SK-N-SH treated with all-trans-retinoic acid at 6 μM for 48 hours (cell line): Measurements from ENCODE around the gene BDNF.

ENCODE experiments used
- ATAC-seq: fragments of 200-7000 bp; cut with Tn5 transposase; 3 replicates; pipeline ENCODE4 v1.9.1; 2020; ENCODE audit warnings: mild to moderate bottlenecking, moderate library complexity
- ARNTL ChIP-seq: fragments of 450-650 bp; formaldehyde crosslinking; IDR thresholded peaks from 2 replicates; pipeline ENCODE4 v1.5.0; 2020; ENCODE audit warnings: low read depth, mild to moderate bottlenecking, moderate library complexity, borderline replicate concordance
- BACH2 ChIP-seq: fragments of 250-450 bp; sonication (Bioruptor Pico); IDR thresholded peaks from 2 replicates; pipeline ENCODE4 v1.9.0; 2021; ENCODE audit warnings: mild to moderate bottlenecking, borderline replicate concordance
- CSDC2 ChIP-seq: fragments of 250-450 bp; sonication (Bioruptor Pico); IDR thresholded peaks from 2 replicates; pipeline ENCODE4 v1.5.0; 2020; ENCODE audit warnings: mild to moderate bottlenecking, moderate library complexity
- ESRRG ChIP-seq: fragments of 250-450 bp; sonication (Bioruptor Pico); IDR thresholded peaks from 2 replicates; pipeline ENCODE4 v1.6.1; 2021; ENCODE audit warnings: mild to moderate bottlenecking
- GLIS3 ChIP-seq: fragments of 250-450 bp; sonication (Bioruptor Pico); IDR thresholded peaks from 2 replicates; pipeline ENCODE4 v1.5.0; 2020; ENCODE audit warnings: mild to moderate bottlenecking, moderate library complexity
- ISL1 ChIP-seq: fragments of 250-450 bp; sonication (Bioruptor Pico); IDR thresholded peaks from 2 replicates; pipeline ENCODE4 v2.1.2; 2022; ENCODE audit warnings: mild to moderate bottlenecking, moderate library complexity
- OSR1 ChIP-seq: fragments of 250-450 bp; sonication (Bioruptor Pico); IDR thresholded peaks from 2 replicates; pipeline ENCODE4 v1.8.0; 2022; ENCODE audit warnings: moderate library complexity, mild to moderate bottlenecking, inconsistent platforms
- PPARA ChIP-seq: fragments of 250-450 bp; sonication (Bioruptor Pico); IDR thresholded peaks from 2 replicates; pipeline ENCODE4 v1.5.0; 2020; ENCODE audit warnings: mild to moderate bottlenecking, borderline replicate concordance
- RARB ChIP-seq: fragments of 250-450 bp; sonication (Bioruptor Pico); IDR thresholded peaks from 2 replicates; pipeline ENCODE4 v1.8.0; 2021; ENCODE audit warnings: mild to moderate bottlenecking, moderate library complexity
- SNAI2 ChIP-seq: fragments of 250-450 bp; sonication (Bioruptor Pico); IDR thresholded peaks from 2 replicates; pipeline ENCODE4 v1.5.0; 2020; ENCODE audit warnings: mild to moderate bottlenecking, moderate library complexity
- TCF4 ChIP-seq: fragments of 250-450 bp; sonication (Bioruptor Pico); IDR thresholded peaks from 2 replicates; pipeline ENCODE4 v1.8.0; 2021; ENCODE audit warnings: mild to moderate bottlenecking, moderate library complexity, borderline replicate concordance
- TOX ChIP-seq: fragments of 250-450 bp; sonication (Bioruptor Pico); IDR thresholded peaks from 2 replicates; pipeline ENCODE4 v1.8.0; 2021; ENCODE audit warnings: mild to moderate bottlenecking, moderate library complexity, borderline replicate concordance
- ZC3H10 ChIP-seq: fragments of 250-450 bp; sonication (Bioruptor Pico); IDR thresholded peaks from 2 replicates; pipeline ENCODE4 v1.5.1; 2021; ENCODE audit warnings: mild to moderate bottlenecking, moderate library complexity
- ZFP3 ChIP-seq: fragments of 250-450 bp; sonication (Bioruptor Pico); IDR thresholded peaks from 2 replicates; pipeline ENCODE4 v1.5.0; 2020; ENCODE audit warnings: mild to moderate bottlenecking, moderate library complexity
- ZFP30 ChIP-seq: fragments of 450-650 bp; formaldehyde crosslinking; IDR thresholded peaks from 2 replicates; pipeline ENCODE4 v1.5.0; 2022; ENCODE audit warnings: mild to moderate bottlenecking, moderate library complexity
- ZNF565 ChIP-seq: fragments of 450-650 bp; formaldehyde crosslinking; conservative IDR thresholded peaks from 2 replicates; pipeline ENCODE4 v1.5.0; 2020; ENCODE audit warnings: low read depth, mild to moderate bottlenecking, moderate library complexity
- ZNF70 ChIP-seq: fragments of 450-650 bp; formaldehyde crosslinking; IDR thresholded peaks from 2 replicates; pipeline ENCODE4 v1.5.0; 2020; ENCODE audit warnings: mild to moderate bottlenecking, moderate library complexity
- ZNF8 ChIP-seq: fragments of 450-650 bp; formaldehyde crosslinking; IDR thresholded peaks from 2 replicates; pipeline ENCODE4 v1.5.0; 2020; ENCODE audit warnings: mild to moderate bottlenecking, moderate library complexity
- TF ChIP-seq, protein P1 (sequence below): fragments of 250-450 bp; sonication (Bioruptor Pico); IDR thresholded peaks from 2 replicates; pipeline ENCODE4 v1.5.0; 2020; ENCODE audit warnings: mild to moderate bottlenecking, moderate library complexity
- TF ChIP-seq, protein P2 (sequence below): fragments of 250-450 bp; sonication (Bioruptor Pico); IDR thresholded peaks from 2 replicates; pipeline ENCODE4 v1.5.1; 2021; ENCODE audit warnings: mild to moderate bottlenecking, moderate library complexity
- TF ChIP-seq, protein P3 (sequence below): fragments of 250-450 bp; sonication (Bioruptor Pico); IDR thresholded peaks from 2 replicates; pipeline ENCODE4 v1.5.1; 2020; ENCODE audit warnings: low read depth, mild to moderate bottlenecking, moderate library complexity
- TF ChIP-seq, protein P4 (sequence below): fragments of 250-450 bp; sonication (Bioruptor Pico); IDR thresholded peaks from 2 replicates; pipeline ENCODE4 v1.8.0; 2021; ENCODE audit warnings: low read depth, mild to moderate bottlenecking, moderate library complexity, borderline replicate concordance
- TF ChIP-seq, protein P5 (sequence below): fragments of 250-450 bp; sonication (Bioruptor Pico); IDR thresholded peaks from 2 replicates; pipeline ENCODE4 v1.8.0; 2020; ENCODE audit warnings: mild to moderate bottlenecking, moderate library complexity, borderline replicate concordance

The BDNF gene

DNA sequence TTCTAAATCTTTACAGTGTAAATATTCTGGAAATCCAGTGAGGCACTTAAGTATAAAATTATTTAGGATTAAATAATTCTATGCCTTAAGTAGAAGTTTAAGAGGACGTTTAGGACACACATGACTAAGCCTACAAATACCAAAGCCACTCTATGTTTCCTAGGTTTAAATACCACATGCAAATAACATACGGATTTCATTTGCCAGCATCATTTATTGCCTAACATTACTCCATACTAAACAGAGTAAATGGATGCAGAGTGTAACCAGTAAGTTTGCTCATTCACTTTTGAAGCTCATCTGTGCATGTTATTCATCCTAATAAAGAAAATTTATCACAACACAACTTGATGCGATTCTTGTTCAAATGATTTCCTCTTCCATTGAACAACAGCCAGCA lies 4.1 kb downstream of the BDNF start:
- ATAC-seq, result no peak
- TF ChIP-seq, protein P1, sequence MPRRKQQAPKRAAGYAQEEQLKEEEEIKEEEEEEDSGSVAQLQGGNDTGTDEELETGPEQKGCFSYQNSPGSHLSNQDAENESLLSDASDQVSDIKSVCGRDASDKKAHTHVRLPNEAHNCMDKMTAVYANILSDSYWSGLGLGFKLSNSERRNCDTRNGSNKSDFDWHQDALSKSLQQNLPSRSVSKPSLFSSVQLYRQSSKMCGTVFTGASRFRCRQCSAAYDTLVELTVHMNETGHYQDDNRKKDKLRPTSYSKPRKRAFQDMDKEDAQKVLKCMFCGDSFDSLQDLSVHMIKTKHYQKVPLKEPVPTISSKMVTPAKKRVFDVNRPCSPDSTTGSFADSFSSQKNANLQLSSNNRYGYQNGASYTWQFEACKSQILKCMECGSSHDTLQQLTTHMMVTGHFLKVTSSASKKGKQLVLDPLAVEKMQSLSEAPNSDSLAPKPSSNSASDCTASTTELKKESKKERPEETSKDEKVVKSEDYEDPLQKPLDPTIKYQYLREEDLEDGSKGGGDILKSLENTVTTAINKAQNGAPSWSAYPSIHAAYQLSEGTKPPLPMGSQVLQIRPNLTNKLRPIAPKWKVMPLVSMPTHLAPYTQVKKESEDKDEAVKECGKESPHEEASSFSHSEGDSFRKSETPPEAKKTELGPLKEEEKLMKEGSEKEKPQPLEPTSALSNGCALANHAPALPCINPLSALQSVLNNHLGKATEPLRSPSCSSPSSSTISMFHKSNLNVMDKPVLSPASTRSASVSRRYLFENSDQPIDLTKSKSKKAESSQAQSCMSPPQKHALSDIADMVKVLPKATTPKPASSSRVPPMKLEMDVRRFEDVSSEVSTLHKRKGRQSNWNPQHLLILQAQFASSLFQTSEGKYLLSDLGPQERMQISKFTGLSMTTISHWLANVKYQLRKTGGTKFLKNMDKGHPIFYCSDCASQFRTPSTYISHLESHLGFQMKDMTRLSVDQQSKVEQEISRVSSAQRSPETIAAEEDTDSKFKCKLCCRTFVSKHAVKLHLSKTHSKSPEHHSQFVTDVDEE (CRISPR knock-in tag), result no peak
- no peak for TF ChIP-seq BACH2
- no peak for TF ChIP-seq ZNF8 (CRISPR knock-in tag)
- TF ChIP-seq GLIS3 (CRISPR knock-in tag), result no peak

DNA sequence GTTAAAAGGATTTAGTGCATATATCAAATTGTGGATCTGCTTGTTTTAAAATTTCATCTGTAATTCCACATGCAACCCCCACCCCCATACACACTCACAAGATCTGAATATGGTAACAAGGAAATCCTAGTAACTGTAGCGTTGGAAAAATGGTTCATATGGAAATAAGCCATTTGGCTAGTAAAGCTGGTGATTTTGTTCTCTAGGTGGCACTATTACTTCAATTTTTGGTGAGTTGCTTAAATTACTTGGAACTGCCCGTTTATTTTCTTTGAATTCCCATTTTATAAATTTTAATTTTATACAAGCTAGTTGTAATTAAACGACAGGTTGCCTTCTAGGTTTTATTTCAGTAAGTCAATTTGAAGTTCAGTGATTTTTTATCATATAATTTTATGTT lies 5.3 kb downstream of the BDNF start:
- ATAC-seq, result no peak
- TF ChIP-seq BACH2, result no peak
- TF ChIP-seq ZFP30, result no peak
- no peak for TF ChIP-seq ARNTL
- no peak for TF ChIP-seq ISL1 (CRISPR knock-in tag)
- TF ChIP-seq GLIS3 (CRISPR knock-in tag), result no peak
- TF ChIP-seq, protein P1 (CRISPR knock-in tag), result no peak
- no peak for TF ChIP-seq RARB
- no peak for TF ChIP-seq ZFP3
- TF ChIP-seq ZNF8 (CRISPR knock-in tag), result no peak
- no peak for TF ChIP-seq OSR1 (CRISPR knock-in tag)
- no peak for TF ChIP-seq ZNF565 (CRISPR knock-in tag)
- TF ChIP-seq ZNF70 (CRISPR knock-in tag), result no peak
- no peak for TF ChIP-seq TOX (CRISPR knock-in tag)
- TF ChIP-seq, all 23 proteins: peak for 0

DNA sequence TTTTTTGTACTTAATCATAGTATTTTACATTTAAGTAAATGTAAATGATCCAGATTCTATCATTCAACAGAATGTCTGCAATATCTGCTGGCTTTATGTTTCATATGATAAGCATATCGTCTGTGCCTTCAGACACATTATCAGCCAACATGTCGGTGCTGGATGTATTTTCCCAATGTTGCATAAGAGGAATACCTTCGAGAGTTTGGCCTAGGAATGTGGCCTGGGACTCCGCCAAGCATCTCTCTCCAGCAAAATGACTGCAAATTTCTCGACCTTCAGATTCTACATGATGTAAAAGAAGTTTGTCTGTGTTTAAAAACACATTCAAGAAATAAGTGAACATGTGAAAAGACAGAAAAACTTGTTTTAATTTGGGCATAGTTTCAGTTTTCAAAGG lies 6.9 kb downstream of the BDNF start:
- ATAC-seq, result no peak
- TF ChIP-seq TOX (CRISPR knock-in tag) (no peak), ZNF70 (CRISPR knock-in tag) (no peak), ZNF565 (CRISPR knock-in tag) (no peak)
- TF ChIP-seq, all 23 proteins: peak for 0

DNA sequence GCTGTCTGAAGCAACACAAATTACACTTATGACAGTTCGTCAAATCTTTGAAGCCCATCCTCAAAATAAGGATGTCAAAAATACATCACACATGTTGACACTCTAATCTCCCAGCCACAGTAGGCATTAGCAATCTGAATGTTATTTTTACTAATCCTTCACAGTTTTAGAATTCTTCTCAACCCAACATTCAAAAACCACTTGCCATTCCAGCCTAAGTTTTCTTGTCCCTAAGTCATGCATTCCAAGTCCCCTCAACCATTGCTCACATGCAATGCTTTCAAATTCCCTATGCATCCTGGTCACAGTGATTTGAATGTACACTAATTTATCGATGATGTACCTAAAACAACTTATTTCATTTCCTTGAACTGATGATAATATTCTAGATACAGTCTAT lies 7.5 kb downstream of the BDNF start:
- no peak for ATAC-seq
- TF ChIP-seq SNAI2 (CRISPR knock-in tag), result no peak
- TF ChIP-seq, protein P2, sequence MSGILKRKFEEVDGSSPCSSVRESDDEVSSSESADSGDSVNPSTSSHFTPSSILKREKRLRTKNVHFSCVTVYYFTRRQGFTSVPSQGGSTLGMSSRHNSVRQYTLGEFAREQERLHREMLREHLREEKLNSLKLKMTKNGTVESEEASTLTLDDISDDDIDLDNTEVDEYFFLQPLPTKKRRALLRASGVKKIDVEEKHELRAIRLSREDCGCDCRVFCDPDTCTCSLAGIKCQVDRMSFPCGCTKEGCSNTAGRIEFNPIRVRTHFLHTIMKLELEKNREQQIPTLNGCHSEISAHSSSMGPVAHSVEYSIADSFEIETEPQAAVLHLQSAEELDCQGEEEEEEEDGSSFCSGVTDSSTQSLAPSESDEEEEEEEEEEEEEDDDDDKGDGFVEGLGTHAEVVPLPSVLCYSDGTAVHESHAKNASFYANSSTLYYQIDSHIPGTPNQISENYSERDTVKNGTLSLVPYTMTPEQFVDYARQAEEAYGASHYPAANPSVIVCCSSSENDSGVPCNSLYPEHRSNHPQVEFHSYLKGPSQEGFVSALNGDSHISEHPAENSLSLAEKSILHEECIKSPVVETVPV (CRISPR knock-in tag), result no peak
- no peak for TF ChIP-seq TOX (CRISPR knock-in tag)
- TF ChIP-seq, protein P3, sequence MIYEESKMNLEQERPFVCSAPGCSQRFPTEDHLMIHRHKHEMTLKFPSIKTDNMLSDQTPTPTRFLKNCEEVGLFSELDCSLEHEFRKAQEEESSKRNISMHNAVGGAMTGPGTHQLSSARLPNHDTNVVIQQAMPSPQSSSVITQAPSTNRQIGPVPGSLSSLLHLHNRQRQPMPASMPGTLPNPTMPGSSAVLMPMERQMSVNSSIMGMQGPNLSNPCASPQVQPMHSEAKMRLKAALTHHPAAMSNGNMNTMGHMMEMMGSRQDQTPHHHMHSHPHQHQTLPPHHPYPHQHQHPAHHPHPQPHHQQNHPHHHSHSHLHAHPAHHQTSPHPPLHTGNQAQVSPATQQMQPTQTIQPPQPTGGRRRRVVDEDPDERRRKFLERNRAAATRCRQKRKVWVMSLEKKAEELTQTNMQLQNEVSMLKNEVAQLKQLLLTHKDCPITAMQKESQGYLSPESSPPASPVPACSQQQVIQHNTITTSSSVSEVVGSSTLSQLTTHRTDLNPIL (CRISPR knock-in tag), result no peak
- no peak for TF ChIP-seq GLIS3 (CRISPR knock-in tag)
- TF ChIP-seq, protein P4, sequence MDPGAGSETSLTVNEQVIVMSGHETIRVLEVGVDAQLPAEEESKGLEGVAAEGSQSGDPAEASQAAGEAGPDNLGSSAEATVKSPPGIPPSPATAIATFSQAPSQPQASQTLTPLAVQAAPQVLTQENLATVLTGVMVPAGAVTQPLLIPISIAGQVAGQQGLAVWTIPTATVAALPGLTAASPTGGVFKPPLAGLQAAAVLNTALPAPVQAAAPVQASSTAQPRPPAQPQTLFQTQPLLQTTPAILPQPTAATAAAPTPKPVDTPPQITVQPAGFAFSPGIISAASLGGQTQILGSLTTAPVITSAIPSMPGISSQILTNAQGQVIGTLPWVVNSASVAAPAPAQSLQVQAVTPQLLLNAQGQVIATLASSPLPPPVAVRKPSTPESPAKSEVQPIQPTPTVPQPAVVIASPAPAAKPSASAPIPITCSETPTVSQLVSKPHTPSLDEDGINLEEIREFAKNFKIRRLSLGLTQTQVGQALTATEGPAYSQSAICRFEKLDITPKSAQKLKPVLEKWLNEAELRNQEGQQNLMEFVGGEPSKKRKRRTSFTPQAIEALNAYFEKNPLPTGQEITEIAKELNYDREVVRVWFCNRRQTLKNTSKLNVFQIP (CRISPR knock-in tag), result no peak
- TF ChIP-seq ZC3H10 (CRISPR knock-in tag), result no peak
- no peak for TF ChIP-seq ZNF565 (CRISPR knock-in tag)
- no peak for TF ChIP-seq TCF4 (CRISPR knock-in tag)
- no peak for TF ChIP-seq ZFP30
- no peak for TF ChIP-seq OSR1 (CRISPR knock-in tag)
- TF ChIP-seq, protein P5, sequence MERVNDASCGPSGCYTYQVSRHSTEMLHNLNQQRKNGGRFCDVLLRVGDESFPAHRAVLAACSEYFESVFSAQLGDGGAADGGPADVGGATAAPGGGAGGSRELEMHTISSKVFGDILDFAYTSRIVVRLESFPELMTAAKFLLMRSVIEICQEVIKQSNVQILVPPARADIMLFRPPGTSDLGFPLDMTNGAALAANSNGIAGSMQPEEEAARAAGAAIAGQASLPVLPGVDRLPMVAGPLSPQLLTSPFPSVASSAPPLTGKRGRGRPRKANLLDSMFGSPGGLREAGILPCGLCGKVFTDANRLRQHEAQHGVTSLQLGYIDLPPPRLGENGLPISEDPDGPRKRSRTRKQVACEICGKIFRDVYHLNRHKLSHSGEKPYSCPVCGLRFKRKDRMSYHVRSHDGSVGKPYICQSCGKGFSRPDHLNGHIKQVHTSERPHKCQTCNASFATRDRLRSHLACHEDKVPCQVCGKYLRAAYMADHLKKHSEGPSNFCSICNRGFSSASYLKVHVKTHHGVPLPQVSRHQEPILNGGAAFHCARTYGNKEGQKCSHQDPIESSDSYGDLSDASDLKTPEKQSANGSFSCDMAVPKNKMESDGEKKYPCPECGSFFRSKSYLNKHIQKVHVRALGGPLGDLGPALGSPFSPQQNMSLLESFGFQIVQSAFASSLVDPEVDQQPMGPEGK (CRISPR knock-in tag), result no peak
- no peak for TF ChIP-seq RARB
- TF ChIP-seq PPARA (CRISPR knock-in tag), result no peak
- no peak for TF ChIP-seq ZNF8 (CRISPR knock-in tag)
- TF ChIP-seq ESRRG (CRISPR knock-in tag), result no peak
- no peak for TF ChIP-seq BACH2
- TF ChIP-seq ARNTL, result no peak
- no peak for TF ChIP-seq CSDC2
